Tibial artery (tissue), 4 donors: ENCODE data around the gene ACRV1.
"Not testable (repeated sequence)": the region's sequence is repeated elsewhere in the genome, so short reads cannot be mapped to it uniquely, and the experiment has no call there.

Experiments
- DNase-seq, 2 donors: peaks; one replicate each; pipeline ENCODE4 v3.0.0-alpha.2; 2019
- H3K27ac ChIP-seq, 2 donors: fragments of 200-600 bp; sonication (generic) in 1 of 2; 1 replicate in 1 of 2; 2 replicates in 1 of 2; pipeline ENCODE4 v1.5.1; 2018 to 2019; ENCODE audit warnings: mild to moderate bottlenecking in 1 of 2
- H3K27me3 ChIP-seq, 2 donors: fragments of 200-600 bp; sonication (generic) in 1 of 2; one replicate each; pipeline versions ENCODE4 v1.5.1 to v1.6.0; 2016 to 2019
- H3K36me3 ChIP-seq, 3 donors: fragments of 200-600 bp; sonication (generic) in 2 of 3; one replicate each; pipeline ENCODE4 v1.5.1; 2016 to 2019; ENCODE audit warnings: mild to moderate bottlenecking in 2 of 3
- H3K4me1 ChIP-seq, 4 donors: fragments of 200-600 bp; sonication (generic) in 2 of 4; 1 replicate in 3 of 4; 2 replicates in 1 of 4; pipeline ENCODE4 v1.5.1; 2016 to 2019
- H3K4me3 ChIP-seq, 2 donors: fragments of 200-600 bp; sonication (generic) in 1 of 2; 1 replicate in 1 of 2; 2 replicates in 1 of 2; pipeline ENCODE4 v1.5.1; 2018 to 2019; ENCODE audit warnings: mild to moderate bottlenecking in 2 of 2
- H3K9me3 ChIP-seq, 3 donors: fragments of 200-600 bp; sonication (generic) in 1 of 3; one replicate each; pipeline ENCODE4 v1.5.1; 2016 to 2019
- intact Hi-C: fragments of 100-400 bp; cut with DNase I; formaldehyde crosslinking; loops from one replicate; pipeline ENCODE4 v1.15.0; 2023; ENCODE audit warnings: low total_unique reads
- TF ChIP-seq, protein P1 (sequence below), 2 experiments: fragments of 200-600 bp in 1 of 2; fragments of 450-650 bp in 1 of 2; IDR thresholded peaks; one replicate each; pipeline ENCODE4 v1.5.1; 2017 to 2019; ENCODE audit warnings: antibody characterized with exemption in 2 of 2, mild to moderate bottlenecking in 1 of 2, moderate library complexity in 1 of 2

The ACRV1 gene, protein sequence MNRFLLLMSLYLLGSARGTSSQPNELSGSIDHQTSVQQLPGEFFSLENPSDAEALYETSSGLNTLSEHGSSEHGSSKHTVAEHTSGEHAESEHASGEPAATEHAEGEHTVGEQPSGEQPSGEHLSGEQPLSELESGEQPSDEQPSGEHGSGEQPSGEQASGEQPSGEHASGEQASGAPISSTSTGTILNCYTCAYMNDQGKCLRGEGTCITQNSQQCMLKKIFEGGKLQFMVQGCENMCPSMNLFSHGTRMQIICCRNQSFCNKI

DNA sequence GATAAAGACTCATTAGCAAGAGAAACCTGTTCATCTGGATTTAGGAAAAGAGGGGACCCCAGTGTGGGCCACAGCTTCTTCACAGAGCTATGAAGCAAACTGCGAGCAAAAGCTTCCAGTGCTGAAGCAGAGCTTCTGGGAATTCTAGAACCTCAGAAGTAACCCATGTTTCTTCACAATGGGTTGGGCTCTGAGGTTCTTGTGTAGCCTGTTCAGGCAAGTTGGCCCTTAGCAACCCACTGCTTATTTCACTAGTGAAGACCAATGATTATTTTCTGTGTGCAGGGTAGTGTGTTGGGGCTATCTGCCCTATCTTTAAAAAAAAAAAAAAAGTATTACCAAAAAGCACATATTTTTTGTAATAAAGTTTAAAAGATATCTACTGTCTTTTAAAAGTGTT lies at the start of gene ACRV1:
ACRV1 (minus strand) TSS at position 101 of the 400 bp plus-strand sequence; CDS start at position 34, 67 bp downstream.
- no peaks in the 10 kb centered on the region for H3K4me1 ChIP-seq
- H3K9me3 ChIP-seq, result no peaks in the 10 kb centered on the region
- H3K27me3 ChIP-seq, result no peaks in the 10 kb centered on the region
- DNase-seq, result no peak
- peaks cover 0 to 11% (median 6%) of the 10 kb centered on the region in 3 donors for H3K36me3 ChIP-seq
- intact Hi-C loops, result no loop called here
- TF ChIP-seq, protein P1, sequence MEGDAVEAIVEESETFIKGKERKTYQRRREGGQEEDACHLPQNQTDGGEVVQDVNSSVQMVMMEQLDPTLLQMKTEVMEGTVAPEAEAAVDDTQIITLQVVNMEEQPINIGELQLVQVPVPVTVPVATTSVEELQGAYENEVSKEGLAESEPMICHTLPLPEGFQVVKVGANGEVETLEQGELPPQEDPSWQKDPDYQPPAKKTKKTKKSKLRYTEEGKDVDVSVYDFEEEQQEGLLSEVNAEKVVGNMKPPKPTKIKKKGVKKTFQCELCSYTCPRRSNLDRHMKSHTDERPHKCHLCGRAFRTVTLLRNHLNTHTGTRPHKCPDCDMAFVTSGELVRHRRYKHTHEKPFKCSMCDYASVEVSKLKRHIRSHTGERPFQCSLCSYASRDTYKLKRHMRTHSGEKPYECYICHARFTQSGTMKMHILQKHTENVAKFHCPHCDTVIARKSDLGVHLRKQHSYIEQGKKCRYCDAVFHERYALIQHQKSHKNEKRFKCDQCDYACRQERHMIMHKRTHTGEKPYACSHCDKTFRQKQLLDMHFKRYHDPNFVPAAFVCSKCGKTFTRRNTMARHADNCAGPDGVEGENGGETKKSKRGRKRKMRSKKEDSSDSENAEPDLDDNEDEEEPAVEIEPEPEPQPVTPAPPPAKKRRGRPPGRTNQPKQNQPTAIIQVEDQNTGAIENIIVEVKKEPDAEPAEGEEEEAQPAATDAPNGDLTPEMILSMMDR (IDR thresholded peaks at IDR 0.05), result no peak
- no peak within 1 kb of the TSS for H3K4me3 ChIP-seq
- no peak within 1 kb of the TSS for H3K27ac ChIP-seq

DNA sequence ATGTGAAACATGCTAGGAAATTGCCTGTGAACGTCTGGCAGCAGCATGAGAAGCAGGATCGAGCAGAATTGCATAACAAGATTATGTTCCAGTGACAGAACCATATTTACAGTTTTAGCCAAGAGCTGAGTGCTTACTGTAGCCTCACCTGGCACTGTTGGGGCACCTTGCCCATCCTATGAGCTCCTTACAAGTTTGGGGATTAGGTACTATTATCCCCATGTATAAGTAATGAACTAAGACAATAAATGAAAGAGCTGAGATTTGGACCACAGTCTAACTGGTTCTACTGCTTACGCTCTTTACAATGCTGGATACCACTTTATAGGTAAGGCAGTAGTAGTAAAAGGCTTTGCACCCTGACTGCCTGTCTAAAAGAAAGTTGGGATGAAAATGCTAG lies 48.3 kb upstream of the ACRV1 start:
- intact Hi-C loops, result no loop called here
- Histone ChIP-seq H3K27me3 (no peaks in the 10 kb centered on the region), H3K27ac (no peak overlapping the region), H3K4me1 (no peaks in the 10 kb centered on the region), H3K36me3 (no peaks in the 10 kb centered on the region), H3K4me3 (no peak overlapping the region), H3K9me3 (no peaks in the 10 kb centered on the region)
- no peak for DNase-seq
- TF ChIP-seq, protein P1 (IDR thresholded peaks at IDR 0.05), result no peak

DNA sequence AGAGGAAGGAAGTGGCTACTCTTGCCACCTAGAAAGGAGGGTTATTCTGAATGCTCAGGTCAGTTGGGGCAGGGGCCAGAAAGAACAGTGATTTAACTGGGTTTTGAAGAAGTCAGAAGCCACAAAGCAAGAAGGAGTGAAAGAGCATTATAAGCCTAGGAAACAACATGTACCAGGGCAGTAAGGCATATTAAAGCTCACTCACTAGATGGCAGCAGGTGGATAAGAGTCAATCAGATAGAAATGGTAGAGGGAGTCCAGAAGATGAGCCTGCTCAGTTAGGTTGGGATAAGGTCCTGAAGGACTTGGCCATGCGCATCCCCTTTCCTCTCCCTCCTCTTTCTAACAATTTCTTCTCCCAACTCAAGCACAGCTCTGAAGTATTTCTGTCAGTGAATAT lies 43.5 kb upstream of the ACRV1 start:
- no peaks in the 10 kb centered on the region for H3K4me1 ChIP-seq
- DNase-seq, result no peak
- TF ChIP-seq, protein P1 (IDR thresholded peaks at IDR 0.05), result no peak

DNA sequence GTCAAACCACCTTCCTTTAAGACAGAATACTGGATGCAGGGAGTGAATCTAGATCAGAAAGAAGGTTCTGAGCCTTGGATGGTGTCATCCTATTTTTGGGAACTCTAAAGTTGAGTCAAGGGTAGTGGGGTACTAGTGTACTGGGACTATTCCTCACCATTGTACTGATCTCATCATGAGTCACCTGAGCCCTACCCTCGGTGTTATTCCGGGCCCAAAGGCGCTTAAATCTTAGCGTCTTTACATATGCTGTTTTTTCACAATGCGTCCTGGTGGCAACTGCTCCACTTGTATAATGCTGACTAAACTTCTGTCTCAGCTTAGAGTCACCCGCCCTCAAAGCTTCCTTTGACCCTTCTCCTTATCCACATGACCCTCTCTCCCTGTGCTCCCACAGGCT lies 40.1 kb upstream of the ACRV1 start:
- H3K4me3 ChIP-seq, result no peak overlapping the region
- H3K27me3 ChIP-seq, result no peaks in the 10 kb centered on the region
- TF ChIP-seq, protein P1 (IDR thresholded peaks at IDR 0.05), result no peak
- no peak for DNase-seq
- no peak overlapping the region for H3K27ac ChIP-seq
- no peaks in the 10 kb centered on the region for H3K36me3 ChIP-seq
- H3K4me1 ChIP-seq, result no peaks in the 10 kb centered on the region
- peaks cover 0 to 9% (median 0%) of the 10 kb centered on the region in 3 donors for H3K9me3 ChIP-seq
- intact Hi-C loops, result no loop called here

More for the DNA sequence above, 43.5 kb upstream of the ACRV1 start:
- Histone ChIP-seq H3K36me3 (no peaks in the 10 kb centered on the region), H3K4me3 (no peak overlapping the region), H3K27me3 (no peaks in the 10 kb centered on the region), H3K9me3 (no peaks in the 10 kb centered on the region), H3K27ac (no peak overlapping the region)
- intact Hi-C loops, result no loop called here

DNA sequence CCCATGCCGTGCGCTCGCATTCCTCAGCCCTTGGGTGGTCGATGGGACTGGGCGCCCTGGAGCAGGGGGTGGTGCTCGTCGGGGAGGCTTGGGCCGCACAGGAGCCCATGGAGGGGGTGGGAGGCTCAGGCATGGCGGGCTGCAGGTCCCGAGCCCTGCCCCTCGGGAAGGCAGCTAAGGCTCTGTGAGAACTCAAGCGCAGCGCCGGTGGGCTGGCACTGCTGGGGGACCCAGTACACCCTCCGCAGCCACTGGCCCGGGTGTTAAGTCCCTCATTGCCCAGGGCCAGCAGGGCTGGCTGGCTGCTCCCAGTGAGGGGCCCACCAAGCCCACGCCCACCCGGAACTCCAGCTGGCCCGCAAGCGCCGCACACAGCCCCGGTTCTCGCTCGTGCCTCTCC lies 24.0 kb upstream of the ACRV1 start:
- DNase-seq, H3K9me3 ChIP-seq, intact Hi-C loops, H3K4me3 ChIP-seq, H3K4me1 ChIP-seq, H3K27me3 ChIP-seq, H3K27ac ChIP-seq, H3K36me3 ChIP-seq: not testable (repeated sequence)

DNA sequence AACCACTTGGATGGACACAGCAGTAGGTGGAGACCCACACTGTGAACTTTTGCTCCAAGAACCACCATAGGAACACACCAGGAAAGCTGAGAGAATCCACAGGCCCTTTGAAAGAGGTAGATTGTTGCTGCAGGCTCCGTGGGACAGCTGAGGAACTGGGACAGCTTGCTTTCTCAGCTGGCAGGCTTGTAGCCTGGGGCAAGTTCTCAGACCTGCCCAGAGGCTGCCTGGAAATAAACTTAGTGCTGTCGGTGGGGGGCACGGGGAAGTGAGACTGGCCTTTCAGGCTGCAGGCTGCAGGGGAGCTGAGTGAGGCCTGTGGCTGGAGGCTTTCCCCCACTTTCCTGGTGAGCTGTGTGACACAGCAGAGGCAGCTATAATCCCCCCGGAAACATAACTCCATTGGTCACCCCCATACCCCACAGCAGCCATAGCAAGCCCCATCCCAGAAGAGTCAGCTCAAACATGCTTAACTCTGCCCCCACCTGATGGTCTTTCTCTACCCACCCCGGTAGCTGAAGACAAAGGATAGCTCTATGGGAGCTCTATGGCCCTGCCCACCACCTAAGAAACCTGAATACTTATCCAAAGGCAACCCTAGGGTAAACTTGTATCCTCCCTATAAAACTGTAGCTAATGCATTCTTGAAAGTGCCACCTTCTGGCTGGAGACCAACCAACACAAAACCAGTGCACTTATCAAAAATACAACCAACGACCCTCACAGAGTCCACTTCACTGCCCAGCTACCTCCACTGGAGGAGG lies 21.4 kb upstream of the ACRV1 start:
- no peak for DNase-seq

More for the DNA sequence above, 21.4 kb upstream of the ACRV1 start:
- H3K4me3 ChIP-seq, result no peak overlapping the region
- TF ChIP-seq, protein P1 (IDR thresholded peaks at IDR 0.05), result no peak
- no peaks in the 10 kb centered on the region for H3K27me3 ChIP-seq
- no peaks in the 10 kb centered on the region for H3K4me1 ChIP-seq
- no peak overlapping the region for H3K27ac ChIP-seq
- no peaks in the 10 kb centered on the region for H3K9me3 ChIP-seq
- no peaks in the 10 kb centered on the region for H3K36me3 ChIP-seq
- intact Hi-C loops, result no loop called here
